Measurements from ENCODE around the gene AOPEP.

GRCh38 chr9:95116002-95116807 lies 389.7 kb downstream of the AOPEP start:
- TF ChIP-seq CTCF (IDR thresholded peaks at IDR 0.05) (no peak), POLR2A (IDR thresholded peaks at IDR 0.05) (no peak), POLR2AphosphoS5 (IDR thresholded peaks at IDR 0.05; ENCODE audit: insufficient read depth in 1 of 2, low read depth in 1 of 2) (peak in 1 of 2 donors; percentile 21)
